Esophagus squamous epithelium (tissue), 5 donors: ENCODE data around the gene COX7A2. TPM values are rescaled to one million over a fixed set of nuclear protein-coding genes. Genes with fewer than 3 reads are reported as not detected.

Experiments used
- DNase-seq: peaks from one replicate; lab custom pipeline; 2025; lab: John Stamatoyannopoulos, UW
- H3K27ac ChIP-seq, 4 donors: fragments of 200-600 bp; sonication (generic); one replicate each; pipeline ENCODE4 v1.5.1; 2016 to 2019; ENCODE audit warnings: mild to moderate bottlenecking in 1 of 4
- H3K27me3 ChIP-seq, 4 donors: fragments of 200-600 bp; sonication (generic); 1 replicate in 3 of 4; 2 replicates in 1 of 4; pipeline versions ENCODE4 v1.5.1 to v1.6.0; 2017 to 2021; ENCODE audit warnings: antibody characterized with exemption in 1 of 4
- H3K36me3 ChIP-seq, 3 donors: fragments of 200-600 bp; sonication (generic); one replicate each; pipeline ENCODE4 v1.5.1; 2016 to 2019
- H3K4me1 ChIP-seq, 3 donors: fragments of 200-600 bp; sonication (generic); one replicate each; pipeline ENCODE4 v1.5.1; 2017 to 2019
- H3K4me3 ChIP-seq, 4 donors: fragments of 200-600 bp; sonication (generic); 1 replicate in 3 of 4; 2 replicates in 1 of 4; pipeline ENCODE4 v1.5.1; 2016 to 2019; ENCODE audit warnings: mild to moderate bottlenecking in 2 of 4, moderate library complexity in 1 of 4
- H3K9me3 ChIP-seq, 3 donors: fragments of 200-600 bp; sonication (generic); one replicate each; pipeline ENCODE4 v1.5.1; 2016 to 2019
- CTCF ChIP-seq, 6 experiments: fragments of 450-650 bp in 4 of 6; fragments of 200-600 bp in 2 of 6; sonication (generic) in 2 of 6; IDR thresholded peaks; one replicate each; pipeline ENCODE4 v1.5.1; 2016 to 2019; ENCODE audit warnings: antibody characterized with exemption in 6 of 6, mild to moderate bottlenecking in 4 of 6, moderate library complexity in 4 of 6
- POLR2A ChIP-seq, 4 donors: fragments of 450-650 bp; IDR thresholded peaks; one replicate each; pipeline ENCODE4 v1.6.1; 2017; ENCODE audit warnings: antibody characterized with exemption in 4 of 4, mild to moderate bottlenecking in 4 of 4, moderate library complexity in 3 of 4
- WGBS, 2 donors: methylation state at CpG; one replicate each; pipeline ENCODE4 v1.1.5; 2018; 5-methylcytosine and 5-hydroxymethylcytosine counted together
- intact Hi-C: fragments of 100-400 bp; cut with DNase I; formaldehyde crosslinking; loops from one replicate; pipeline ENCODE4 v1.15.0; 2022
- total RNA-seq, 4 donors: library from RNA; depleted of rRNA; stranded (reverse); fragments of >200 nt; gene quantifications; one replicate each; pipeline ENCODE4 v1.1.0, GENCODE V29; 2016
- donor health status: DM: yes; HTN: yes; CAD: no.

COX7A2 gene
- total RNA-seq, 4 donors from 2014 or later = 192 to 530 (median 330) TPM

GRCh38 chr6:75230484-75231325 lies 12.9 kb downstream of the COX7A2 start:
- WGBS, 2 donors = 57 to 58% methylated on average over 10 of the region's 10 CpGs
- Histone ChIP-seq H3K4me1 (peaks cover 0 to 5% (median 0%) of the 10 kb centered on the region in 3 donors), H3K36me3 (peaks cover 0 to under 1% (median 0%) of the 10 kb centered on the region in 3 donors), H3K27ac (no peak overlapping the region), H3K27me3 (no peaks in the 10 kb centered on the region), H3K9me3 (no peaks in the 10 kb centered on the region), H3K4me3 (no peak overlapping the region)
- no peak for TF ChIP-seq POLR2A (IDR thresholded peaks at IDR 0.05)
- peak; percentile 29 to 61 (median 51) for TF ChIP-seq CTCF (IDR thresholded peaks at IDR 0.05)
- no peak for DNase-seq
- intact Hi-C loops = no loop called here

- peaks cover 0 to 4% (median 0%) of the 10 kb centered on the region in 4 donors for H3K27me3 ChIP-seq
- WGBS, 2 donors = 77 to 80% methylated on average over 6 of the region's 6 CpGs
- intact Hi-C loops = no loop called here
- TF ChIP-seq CTCF (IDR thresholded peaks at IDR 0.05) = no peak
- TF ChIP-seq POLR2A (IDR thresholded peaks at IDR 0.05) = no peak
- H3K27ac ChIP-seq = no peak overlapping the region
- H3K9me3 ChIP-seq = no peaks in the 10 kb centered on the region
- H3K4me3 ChIP-seq = no peak overlapping the region
- H3K36me3 ChIP-seq = no peaks in the 10 kb centered on the region
- peaks cover 0 to 16% (median 0%) of the 10 kb centered on the region in 3 donors for H3K4me1 ChIP-seq
- no peak for DNase-seq
Measured at GRCh38 chr6:75224303-75224926, 19.2 kb downstream of the COX7A2 start.

- DNase-seq = no peak
- H3K9me3 ChIP-seq = no peaks in the 10 kb centered on the region
- H3K27ac ChIP-seq = no peak overlapping the region
- H3K27me3 ChIP-seq = peaks cover 0 to 4% (median 0%) of the 10 kb centered on the region in 4 donors
- intact Hi-C loops = no loop called here
- no peaks in the 10 kb centered on the region for H3K36me3 ChIP-seq
- no peak overlapping the region for H3K4me3 ChIP-seq
- TF ChIP-seq POLR2A (IDR thresholded peaks at IDR 0.05) = no peak
- TF ChIP-seq CTCF (IDR thresholded peaks at IDR 0.05) = no peak
- 46 to 60% methylated on average over 2 of the region's 2 CpGs for WGBS, 2 donors
- peaks cover 0 to 16% (median 0%) of the 10 kb centered on the region in 3 donors for H3K4me1 ChIP-seq
Measured at GRCh38 chr6:75223428-75223827, 20.2 kb downstream of the COX7A2 start.

GRCh38 chr6:75222261-75222660 lies 21.3 kb downstream of the COX7A2 start:
- no peaks in the 10 kb centered on the region for H3K36me3 ChIP-seq
- no peak for TF ChIP-seq CTCF (IDR thresholded peaks at IDR 0.05)
- peaks cover 0 to 16% (median 0%) of the 10 kb centered on the region in 3 donors for H3K4me1 ChIP-seq
- no peak overlapping the region for H3K27ac ChIP-seq
- no peak overlapping the region for H3K4me3 ChIP-seq
- intact Hi-C loops = no loop called here
- peaks cover 0 to 4% (median 0%) of the 10 kb centered on the region in 4 donors for H3K27me3 ChIP-seq
- no peaks in the 10 kb centered on the region for H3K9me3 ChIP-seq
- no peak for DNase-seq

- Histone ChIP-seq H3K4me1 (peaks cover 0 to 16% (median 0%) of the 10 kb centered on the region in 3 donors), H3K36me3 (no peaks in the 10 kb centered on the region), H3K27me3 (peaks cover 0 to 4% (median 0%) of the 10 kb centered on the region in 4 donors), H3K9me3 (no peaks in the 10 kb centered on the region), H3K4me3 (no peak overlapping the region), H3K27ac (no peak overlapping the region)
- no peak for DNase-seq
- intact Hi-C loops = no loop called here
- TF ChIP-seq CTCF (IDR thresholded peaks at IDR 0.05) (no peak), POLR2A (IDR thresholded peaks at IDR 0.05) (no peak)
- 78 to 96% methylated on average over 3 to 4 of the region's 4 CpGs for WGBS, 2 donors
Measured at GRCh38 chr6:75221116-75221515, 22.5 kb downstream of the COX7A2 start.
